Lower leg skin (tissue), 4 donors: ENCODE data around the gene RNF31. TPM values are rescaled to one million over a fixed set of nuclear protein-coding genes. Genes with fewer than 3 reads are reported as not detected.

Experiments
- DNase-seq, 2 donors: peaks; one replicate each; pipeline ENCODE4 v3.0.0-alpha.2; 2019; ENCODE audit warnings: low spot score in 2 of 2
- H3K4me3 ChIP-seq: fragments of 200-600 bp; sonication (generic); 2 replicates; pipeline ENCODE4 v1.5.1; 2017; ENCODE audit warnings: mild to moderate bottlenecking, low read depth; ENCODE audit not compliant: poor library complexity, severe bottlenecking
- POLR2A ChIP-seq, 2 donors: fragments of 450-650 bp; IDR thresholded peaks; one replicate each; pipeline ENCODE4 v1.6.1; 2016 to 2017; ENCODE audit warnings: antibody characterized with exemption in 2 of 2, mild to moderate bottlenecking in 1 of 2, moderate library complexity in 1 of 2
- WGBS, 2 donors: methylation state at CpG; one replicate each; pipeline ENCODE4 v1.1.5; 2018; 5-methylcytosine and 5-hydroxymethylcytosine counted together
- intact Hi-C: fragments of 100-400 bp; cut with DNase I; formaldehyde crosslinking; loops from one replicate; pipeline ENCODE4 v1.15.0; 2023; ENCODE audit warnings: low total_unique reads
- total RNA-seq, 4 donors: library from RNA; depleted of rRNA; stranded (reverse); fragments of >200 nt; gene quantifications; one replicate each; pipeline ENCODE4 v1.1.0, GENCODE V29; 2016
- TF ChIP-seq, protein P1 (sequence below), 3 donors: fragments of 450-650 bp; IDR thresholded peaks; one replicate each; pipeline ENCODE4 v1.5.1; 2016; ENCODE audit warnings: antibody characterized with exemption in 3 of 3, mild to moderate bottlenecking in 3 of 3, moderate library complexity in 2 of 3

RNF31 gene
- total RNA-seq, 4 donors from 2014 or later = 53.1 to 98.6 (median 77.3) TPM

DNA sequence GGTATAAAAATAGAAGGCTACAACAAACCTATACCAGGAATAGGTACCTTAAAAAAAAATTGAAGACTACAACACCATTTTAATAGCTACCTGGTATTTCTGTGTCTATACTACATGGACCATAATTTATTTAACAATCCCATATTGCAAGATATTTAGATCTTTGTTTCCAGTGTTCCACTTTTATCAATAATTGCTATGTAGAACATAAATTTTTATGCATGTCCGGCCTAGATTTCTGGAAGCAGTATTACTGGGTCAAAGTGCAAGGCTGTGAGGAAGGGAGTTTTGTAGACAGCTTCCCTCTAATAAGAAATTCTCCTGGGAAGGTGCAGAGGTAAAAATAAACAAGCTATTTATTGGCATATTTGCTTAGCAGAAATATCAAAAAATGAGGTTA, 36.8 kb upstream of the RNF31 start:
- 35 to 84% methylated on average over 1 of the region's 1 CpG for WGBS, 2 donors
- intact Hi-C loops = no loop called here
- no peak for DNase-seq
- H3K4me3 ChIP-seq = no peak overlapping the region
- TF ChIP-seq POLR2A (IDR thresholded peaks at IDR 0.05) = no peak
- TF ChIP-seq, protein P1, sequence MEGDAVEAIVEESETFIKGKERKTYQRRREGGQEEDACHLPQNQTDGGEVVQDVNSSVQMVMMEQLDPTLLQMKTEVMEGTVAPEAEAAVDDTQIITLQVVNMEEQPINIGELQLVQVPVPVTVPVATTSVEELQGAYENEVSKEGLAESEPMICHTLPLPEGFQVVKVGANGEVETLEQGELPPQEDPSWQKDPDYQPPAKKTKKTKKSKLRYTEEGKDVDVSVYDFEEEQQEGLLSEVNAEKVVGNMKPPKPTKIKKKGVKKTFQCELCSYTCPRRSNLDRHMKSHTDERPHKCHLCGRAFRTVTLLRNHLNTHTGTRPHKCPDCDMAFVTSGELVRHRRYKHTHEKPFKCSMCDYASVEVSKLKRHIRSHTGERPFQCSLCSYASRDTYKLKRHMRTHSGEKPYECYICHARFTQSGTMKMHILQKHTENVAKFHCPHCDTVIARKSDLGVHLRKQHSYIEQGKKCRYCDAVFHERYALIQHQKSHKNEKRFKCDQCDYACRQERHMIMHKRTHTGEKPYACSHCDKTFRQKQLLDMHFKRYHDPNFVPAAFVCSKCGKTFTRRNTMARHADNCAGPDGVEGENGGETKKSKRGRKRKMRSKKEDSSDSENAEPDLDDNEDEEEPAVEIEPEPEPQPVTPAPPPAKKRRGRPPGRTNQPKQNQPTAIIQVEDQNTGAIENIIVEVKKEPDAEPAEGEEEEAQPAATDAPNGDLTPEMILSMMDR (IDR thresholded peaks at IDR 0.05) = no peak

DNA sequence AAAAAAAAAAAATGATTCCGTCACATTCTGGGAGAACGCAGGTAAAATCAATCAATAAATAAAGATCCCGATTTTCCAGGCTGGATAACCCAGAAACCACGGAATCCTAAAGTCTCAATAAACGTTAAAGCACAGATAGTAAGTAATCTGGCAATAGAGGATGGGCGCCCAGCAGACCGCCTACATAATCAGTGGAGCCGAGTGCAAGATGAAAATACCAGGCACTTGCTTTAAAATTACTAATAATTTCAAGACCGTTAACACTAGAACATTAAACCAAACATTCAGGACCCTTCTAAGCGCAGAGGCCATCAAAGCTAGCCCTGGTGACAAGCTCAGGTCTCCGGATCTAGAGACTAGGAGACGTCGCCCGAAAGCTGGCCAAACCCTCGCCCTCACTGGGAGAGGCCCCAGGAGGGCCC, 33.9 kb upstream of the RNF31 start:
- 17 to 21% methylated on average over 15 of the region's 15 CpGs for WGBS, 2 donors
- no peak for TF ChIP-seq POLR2A (IDR thresholded peaks at IDR 0.05)
- peak overlapping the region; percentile 66 for H3K4me3 ChIP-seq
- intact Hi-C loops = loop anchor here (2.0 kb wide), 1 partner anchor 27 kb away; the partner anchor contains the start of gene EMC9
- DNase-seq = no peak

DNA sequence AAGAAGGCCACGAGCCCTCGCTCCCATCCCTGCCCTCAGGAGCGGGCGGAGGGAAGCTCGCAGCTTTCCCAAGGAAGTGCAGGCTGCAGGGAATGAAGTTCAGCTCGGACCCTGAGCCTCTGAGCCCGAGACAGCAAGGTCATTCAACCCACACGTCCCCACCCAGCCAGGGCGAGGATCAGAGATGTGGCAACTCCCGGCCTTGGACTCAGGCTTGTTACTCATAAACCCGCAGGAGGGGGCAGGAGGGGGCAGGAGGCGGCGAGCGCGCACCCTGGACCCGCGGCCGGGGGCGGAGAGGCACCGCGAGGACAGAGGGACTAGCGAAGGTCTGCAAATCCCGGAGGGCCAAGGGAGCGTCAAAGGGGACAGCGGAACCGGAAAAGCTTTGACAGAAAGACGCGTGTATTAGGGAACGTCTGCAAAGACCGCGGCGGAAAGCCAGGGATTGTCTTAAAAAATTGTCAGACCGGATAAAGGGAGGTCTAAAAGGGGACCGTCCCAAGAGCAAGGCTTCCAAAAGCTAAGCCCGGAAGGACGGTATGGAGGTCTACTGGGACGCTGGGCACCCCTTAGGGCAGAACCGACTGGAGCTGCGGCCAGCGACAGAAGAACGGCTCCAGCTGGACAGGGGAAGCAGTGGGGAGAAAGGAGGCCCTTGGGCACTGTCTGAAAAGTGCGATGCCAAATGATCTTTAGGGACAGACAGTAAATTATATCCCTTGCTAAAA, 33.3 kb upstream of the RNF31 start:
- 0% methylated on average over 38 to 42 of the region's 42 CpGs for WGBS, 2 donors
- intact Hi-C loops = loop anchor here (2.0 kb wide), 1 partner anchor 27 kb away; the partner anchor contains the start of gene EMC9
- peak; percentile 87 to 97 for DNase-seq
- peak overlapping the region; percentile 66 for H3K4me3 ChIP-seq
- no peak for TF ChIP-seq POLR2A (IDR thresholded peaks at IDR 0.05)
- TF ChIP-seq, protein P1 (IDR thresholded peaks at IDR 0.05) = peak in 1 of 3 donors; percentile 11

DNA sequence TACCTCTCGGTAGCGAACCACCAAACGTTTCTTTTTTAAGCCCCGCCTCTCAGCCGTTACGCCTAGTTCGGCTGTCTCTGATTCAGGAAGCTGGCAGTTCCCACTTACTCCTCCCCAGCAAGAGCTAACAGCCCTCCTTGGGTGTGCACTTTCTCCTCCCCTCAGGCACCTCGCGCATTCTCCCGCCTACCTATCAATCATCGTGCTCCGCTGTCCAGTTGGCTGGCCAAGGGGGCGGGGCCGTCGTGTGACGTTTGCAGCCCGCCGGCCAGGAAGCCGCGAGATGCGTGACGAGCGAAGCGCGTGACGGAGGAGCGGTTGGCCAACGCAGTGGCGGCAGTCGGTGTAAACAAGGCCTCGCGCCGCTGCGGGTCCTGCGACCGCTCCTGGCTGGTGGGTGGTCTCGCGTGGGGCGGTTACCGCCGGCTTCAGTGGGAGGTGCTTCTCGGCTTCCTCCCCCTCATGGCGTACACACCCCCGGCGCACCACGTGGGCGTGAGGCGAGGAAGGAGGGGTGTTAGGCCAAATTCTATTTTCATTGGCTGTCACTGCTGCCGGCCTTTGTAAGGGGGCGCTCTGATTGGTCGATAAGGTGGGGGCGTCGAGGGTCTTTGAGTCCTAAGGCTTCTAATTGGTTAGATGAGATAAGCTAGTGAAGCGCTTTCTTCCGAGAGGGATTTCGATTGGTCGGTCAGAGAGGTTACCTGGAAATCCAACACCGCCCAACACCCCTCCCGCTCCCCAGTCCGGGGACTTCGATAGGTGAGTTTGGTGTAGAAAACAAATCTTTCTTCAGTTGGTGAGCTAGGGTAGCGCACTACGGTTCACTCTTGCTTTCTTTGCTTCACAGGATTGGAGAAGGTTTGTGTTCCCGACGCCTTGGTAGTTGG, 32.5 kb upstream of the RNF31 start, which contains the start of the genes DCAF11 and NRL:
Gene DCAF11 (plus strand): TSS at position 246 of the 890 bp plus-strand sequence. CDS start 818 bp downstream, outside the sequence.
Gene NRL (minus strand): TSS at position 418 of the 890 bp plus-strand sequence. CDS start 32,101 bp downstream, outside the sequence.
- no peak for TF ChIP-seq POLR2A (IDR thresholded peaks at IDR 0.05)
- TF ChIP-seq, protein P1 (IDR thresholded peaks at IDR 0.05) = peak in 1 of 3 donors; percentile 90
- WGBS, 2 donors = 0 to 1% methylated on average over 44 to 64 of the region's 65 CpGs
- peak within 1 kb of the TSS; percentile 66 for H3K4me3 ChIP-seq
- peak; percentile 99 to 100 for DNase-seq
- intact Hi-C loops = no loop called here

DNA sequence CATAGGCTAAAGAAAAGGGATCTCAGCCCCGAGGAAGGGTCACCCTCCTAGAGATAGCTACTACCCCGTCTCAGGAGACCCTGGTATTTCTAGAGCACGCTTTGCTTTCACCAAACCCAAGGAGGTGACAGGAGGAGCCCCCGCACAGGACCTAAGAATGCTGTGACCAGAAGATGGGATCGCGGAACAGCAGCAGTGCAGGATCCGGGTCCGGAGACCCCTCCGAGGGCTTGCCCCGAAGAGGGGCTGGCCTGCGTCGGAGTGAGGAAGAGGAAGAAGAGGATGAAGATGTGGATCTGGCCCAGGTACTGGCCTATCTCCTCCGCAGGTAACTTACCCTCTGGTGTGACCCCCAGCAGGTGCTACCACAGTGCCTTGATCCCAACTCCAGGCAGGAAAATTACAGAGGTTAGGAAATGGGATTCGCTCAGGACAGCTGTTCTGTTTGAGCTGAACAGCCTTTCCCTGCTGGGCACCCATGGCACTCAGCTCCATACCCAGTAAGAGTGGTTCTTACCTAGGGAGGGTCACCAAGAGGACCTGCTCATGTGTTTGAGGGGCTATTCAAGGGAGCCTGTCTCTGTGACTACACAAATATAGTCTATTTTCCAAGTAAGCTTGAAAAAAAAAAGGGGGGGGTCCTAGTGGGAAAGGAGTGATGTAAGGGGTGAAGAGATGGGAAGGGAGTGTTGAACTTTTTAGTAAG, 31.7 kb upstream of the RNF31 start:
- intact Hi-C loops = no loop called here
- peak overlapping the region; percentile 47 for H3K4me3 ChIP-seq
- DNase-seq = no peak
- TF ChIP-seq POLR2A (IDR thresholded peaks at IDR 0.05) = no peak
- TF ChIP-seq, protein P1 (IDR thresholded peaks at IDR 0.05) = no peak
- 2 to 4% methylated on average over 14 of the region's 14 CpGs for WGBS, 2 donors
